HEK293 (cell line): ENCODE results near the gene PAX2.

Experiments
- ZNF350 ChIP-seq: fragments of 450-650 bp; formaldehyde crosslinking; IDR thresholded peaks from 2 replicates; pipeline ENCODE4 v1.5.0; 2017; ENCODE audit warnings: missing biosample characterization, mild to moderate bottlenecking, missing genetic modification characterization
- TF ChIP-seq, protein P1 (sequence below): fragments of 450-650 bp; formaldehyde crosslinking; IDR thresholded peaks from 2 replicates; pipeline ENCODE4 v1.5.1; 2016; ENCODE audit warnings: missing biosample characterization, missing genetic modification characterization

- TF ChIP-seq, protein P1, sequence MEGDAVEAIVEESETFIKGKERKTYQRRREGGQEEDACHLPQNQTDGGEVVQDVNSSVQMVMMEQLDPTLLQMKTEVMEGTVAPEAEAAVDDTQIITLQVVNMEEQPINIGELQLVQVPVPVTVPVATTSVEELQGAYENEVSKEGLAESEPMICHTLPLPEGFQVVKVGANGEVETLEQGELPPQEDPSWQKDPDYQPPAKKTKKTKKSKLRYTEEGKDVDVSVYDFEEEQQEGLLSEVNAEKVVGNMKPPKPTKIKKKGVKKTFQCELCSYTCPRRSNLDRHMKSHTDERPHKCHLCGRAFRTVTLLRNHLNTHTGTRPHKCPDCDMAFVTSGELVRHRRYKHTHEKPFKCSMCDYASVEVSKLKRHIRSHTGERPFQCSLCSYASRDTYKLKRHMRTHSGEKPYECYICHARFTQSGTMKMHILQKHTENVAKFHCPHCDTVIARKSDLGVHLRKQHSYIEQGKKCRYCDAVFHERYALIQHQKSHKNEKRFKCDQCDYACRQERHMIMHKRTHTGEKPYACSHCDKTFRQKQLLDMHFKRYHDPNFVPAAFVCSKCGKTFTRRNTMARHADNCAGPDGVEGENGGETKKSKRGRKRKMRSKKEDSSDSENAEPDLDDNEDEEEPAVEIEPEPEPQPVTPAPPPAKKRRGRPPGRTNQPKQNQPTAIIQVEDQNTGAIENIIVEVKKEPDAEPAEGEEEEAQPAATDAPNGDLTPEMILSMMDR (tag by site-specific recombination) = no peak
- TF ChIP-seq ZNF350 (tag by site-specific recombination) = no peak
Observed at GRCh38 chr10:100734295-100735086, 10.9 kb upstream of the PAX2 start.
